GM04503 (cell line): Measurements from ENCODE around the gene LAG3.

Source experiments
- DNase-seq: peaks from one replicate; pipeline ENCODE4 v3.0.0-alpha.2; 2012; ENCODE audit warnings: low read depth

LAG3 gene

GRCh38 chr12:6790496-6791150 lies 18.3 kb downstream of the LAG3 start:
- no peak for DNase-seq

GRCh38 chr12:6791931-6792520 lies 19.7 kb downstream of the LAG3 start:
- DNase-seq = no peak

- DNase-seq = no peak
These were observed 20.3 kb downstream of the LAG3 start for GRCh38 chr12:6792522-6793201.

GRCh38 chr12:6795088-6795487 lies 22.8 kb downstream of the LAG3 start:
- no peak for DNase-seq

- DNase-seq = no peak
These were observed 24.3 kb downstream of the LAG3 start for GRCh38 chr12:6796576-6796975.

- no peak for DNase-seq
These were observed 26.8 kb downstream of the LAG3 start for GRCh38 chr12:6799147-6799546.

- DNase-seq = no peak
These were observed 34.9 kb downstream of the LAG3 start for GRCh38 chr12:6807170-6807569.

- DNase-seq = no peak
These were observed 36.7 kb downstream of the LAG3 start for GRCh38 chr12:6809056-6809455.

- DNase-seq = no peak
These were observed 38.4 kb downstream of the LAG3 start for GRCh38 chr12:6810758-6811157.

- DNase-seq = no peak
These were observed 41.0 kb downstream of the LAG3 start for GRCh38 chr12:6813363-6813762.

GRCh38 chr12:6816598-6816997 lies 44.3 kb downstream of the LAG3 start:
- DNase-seq = no peak

GRCh38 chr12:6817098-6817497 lies 44.8 kb downstream of the LAG3 start:
- DNase-seq = no peak

GRCh38 chr12:6817662-6818157 lies 45.4 kb downstream of the LAG3 start:
- DNase-seq = no peak

GRCh38 chr12:6818222-6818621 lies 45.9 kb downstream of the LAG3 start:
- no peak for DNase-seq

- no peak for DNase-seq
These were observed 46.3 kb downstream of the LAG3 start for GRCh38 chr12:6818645-6819044.

GRCh38 chr12:6819106-6820030 lies 47.0 kb downstream of the LAG3 start:
- DNase-seq = no peak

GRCh38 chr12:6820166-6820565 lies 47.8 kb downstream of the LAG3 start:
- DNase-seq = no peak

GRCh38 chr12:6821591-6822425 lies 49.5 kb downstream of the LAG3 start, which contains the start of gene GPR162:
Gene GPR162, plus strand, starts transcription at chr12:6821821. Its CDS starts 2,078 bp downstream, at chr12:6823899.
- DNase-seq = no peak

- DNase-seq = no peak
These were observed 50.3 kb downstream of the LAG3 start for GRCh38 chr12:6822426-6823135.
